ENCODE data around the gene TBPL1.
"Not testable (repeated sequence)": the region's sequence is repeated elsewhere in the genome, so short reads cannot be mapped to it uniquely, and the experiment has no call there.

The TBPL1 gene

DNA sequence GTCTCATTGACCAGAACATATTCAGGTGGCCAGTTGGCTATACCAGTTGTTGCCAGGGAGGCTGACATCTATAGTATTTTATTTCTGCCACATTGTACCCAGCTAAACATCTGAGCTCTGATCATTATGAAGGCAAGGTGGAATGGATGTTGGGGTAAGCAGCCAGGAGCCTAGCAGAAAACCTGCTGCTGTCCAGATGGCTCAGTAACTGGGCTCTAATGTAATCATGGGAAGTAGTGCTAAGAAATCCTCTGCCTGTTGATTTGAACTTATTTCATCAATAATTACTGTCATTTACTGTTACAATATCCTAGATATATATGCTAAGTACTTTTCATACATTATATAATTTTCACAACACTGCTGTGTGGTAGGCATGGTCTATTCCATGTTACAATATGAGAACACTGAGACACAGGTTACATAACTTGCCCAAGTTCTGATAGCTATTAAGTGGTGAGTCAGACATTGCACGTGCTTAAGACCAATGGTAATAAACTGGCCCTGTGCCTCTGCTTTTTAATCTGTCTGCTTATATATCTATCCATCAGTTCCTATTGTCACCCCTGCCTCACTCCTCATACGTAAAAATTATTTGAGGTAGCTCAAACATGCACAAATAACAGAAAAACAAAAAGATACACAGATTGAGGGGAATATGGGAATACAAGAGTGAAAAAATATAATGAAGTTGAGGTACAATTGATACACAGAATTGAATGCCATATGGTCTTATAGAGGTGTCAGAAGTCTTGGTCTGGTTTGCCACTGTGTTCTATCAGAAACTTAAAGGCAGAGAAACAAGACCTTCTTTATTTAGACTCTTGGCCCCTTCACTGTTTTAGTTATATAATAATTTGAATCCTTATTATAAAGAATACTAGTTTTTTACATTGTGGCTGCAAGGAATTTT, 25.2 kb downstream of the TBPL1 start:
- DNase-seq: peak; percentile 84

DNA sequence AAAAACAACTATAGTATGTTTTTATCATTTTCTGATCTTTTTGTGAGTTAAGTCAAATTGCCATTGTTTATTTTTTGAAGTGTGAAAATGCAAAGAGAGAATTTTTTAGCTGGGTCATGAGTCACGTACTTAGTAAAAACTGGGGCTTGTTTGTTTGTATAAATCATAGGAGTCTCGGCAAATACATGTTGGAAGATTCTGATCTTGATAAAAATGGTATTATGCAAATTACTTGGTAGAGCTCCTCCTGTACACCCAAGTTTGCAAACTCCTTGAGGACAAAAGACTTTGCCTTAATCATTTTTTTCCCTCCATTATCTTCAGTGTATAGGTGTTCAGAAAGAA, 25.8 kb downstream of the TBPL1 start:
- DNase-seq: no peak

DNA sequence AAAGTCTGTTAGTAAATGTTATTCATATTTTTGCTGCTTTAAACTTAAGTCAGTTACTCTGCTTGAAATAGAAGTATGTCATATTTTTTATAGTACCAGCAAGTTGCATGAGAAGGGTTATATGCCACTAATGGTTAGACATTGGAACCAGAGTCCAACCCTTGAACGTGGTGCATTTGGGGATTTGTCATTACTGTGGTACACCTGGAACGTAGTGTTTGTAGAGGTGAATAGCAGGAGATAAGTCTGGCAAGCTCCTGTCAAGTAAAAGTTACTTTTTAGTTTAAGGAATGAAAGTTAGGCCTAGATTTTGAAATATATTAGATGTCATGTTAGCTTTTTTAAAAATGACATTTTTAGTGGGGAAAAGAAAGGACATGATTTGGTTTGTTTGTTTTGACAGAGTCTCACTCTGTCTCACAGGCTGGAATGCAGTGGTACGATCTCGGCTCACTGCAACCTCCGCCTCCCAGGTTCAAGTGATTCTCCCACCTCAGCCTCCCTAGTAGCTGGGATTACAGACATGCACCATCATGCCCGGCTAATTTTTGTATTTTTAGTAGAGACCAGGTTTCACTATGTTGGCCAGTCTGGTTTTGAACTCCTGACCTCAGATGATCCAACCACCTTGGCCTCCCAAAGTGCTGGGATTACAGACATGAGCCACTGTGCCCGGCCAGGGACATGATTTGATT, 26.4 kb downstream of the TBPL1 start:
- DNase-seq: not testable (repeated sequence)

DNA sequence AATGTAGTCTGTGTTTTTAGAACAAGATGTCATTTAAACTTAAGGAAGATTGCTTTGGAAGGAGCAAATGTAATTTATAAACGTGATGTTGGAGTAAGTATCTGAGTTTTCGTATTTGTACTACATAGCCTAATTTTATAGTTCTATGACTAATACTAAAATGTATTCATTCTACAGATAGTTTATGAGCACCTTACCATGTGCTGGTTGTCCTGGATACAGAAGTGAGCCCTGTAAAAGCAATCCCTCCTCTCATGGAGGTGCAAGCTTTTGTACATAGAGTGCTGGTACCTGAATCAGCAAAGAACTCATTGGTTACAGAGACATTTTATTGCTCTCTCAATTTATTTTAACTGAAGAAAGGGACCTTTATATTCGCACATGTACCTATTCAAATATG, 27.1 kb downstream of the TBPL1 start:
- no peak for DNase-seq

DNA sequence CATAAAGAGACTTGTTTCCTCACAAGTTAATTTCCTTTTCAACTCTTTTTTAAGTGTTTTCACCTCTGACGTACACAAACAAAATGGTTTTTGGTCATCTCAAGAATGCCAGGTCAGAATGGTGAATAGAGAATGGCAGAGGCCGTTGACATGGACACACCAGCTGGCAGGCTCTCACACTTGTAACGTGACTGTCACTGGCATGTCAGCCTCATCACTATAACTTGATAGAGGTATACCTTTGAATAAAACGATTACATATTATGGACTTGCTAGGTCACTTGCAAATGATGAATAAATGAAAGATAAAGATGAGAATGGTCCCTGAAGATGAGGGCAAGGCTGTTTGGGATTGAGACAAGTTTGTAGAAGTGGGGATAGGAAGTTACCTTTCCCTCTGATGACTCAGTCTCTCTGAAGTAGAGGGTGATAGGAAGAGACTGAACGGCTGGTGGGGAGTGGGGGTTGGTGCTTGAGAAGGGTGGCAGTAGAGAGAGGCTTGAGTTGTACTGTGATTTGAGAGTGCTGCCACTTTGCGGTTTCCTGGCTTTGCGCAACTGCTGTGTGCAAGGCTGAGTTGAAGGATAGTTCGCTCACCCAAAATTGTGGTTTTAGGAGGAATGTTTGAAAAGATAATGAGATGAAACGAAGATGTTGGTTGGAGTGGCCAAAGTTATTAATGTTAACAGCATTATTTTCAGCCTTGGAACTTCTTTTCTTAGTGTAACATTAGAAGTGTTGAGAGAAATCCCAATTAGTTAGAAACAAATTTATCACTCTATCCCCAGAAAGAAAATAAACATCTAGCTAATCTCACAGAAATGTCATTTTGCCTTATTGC, 30.3 kb downstream of the TBPL1 start:
- DNase-seq: no peak

DNA sequence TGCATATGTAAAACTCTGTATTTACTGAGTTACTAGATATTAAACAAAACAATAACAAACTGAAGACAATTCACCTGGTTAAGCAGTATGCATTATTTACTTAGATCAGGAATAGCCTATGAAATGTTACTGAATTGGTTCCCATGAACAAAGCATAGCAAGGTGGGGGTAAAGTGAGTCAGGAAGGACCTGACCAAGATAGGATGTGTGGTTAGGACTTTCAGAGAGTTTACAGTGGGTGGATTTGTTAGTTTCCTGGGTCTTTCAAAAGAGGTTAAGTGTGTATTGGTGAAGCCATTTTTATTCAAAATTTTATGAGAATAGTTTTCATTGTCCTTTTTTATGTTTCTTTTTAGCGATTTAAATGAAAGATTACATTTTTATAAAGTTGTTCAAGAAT, 32.9 kb downstream of the TBPL1 start:
- DNase-seq: no peak

DNA sequence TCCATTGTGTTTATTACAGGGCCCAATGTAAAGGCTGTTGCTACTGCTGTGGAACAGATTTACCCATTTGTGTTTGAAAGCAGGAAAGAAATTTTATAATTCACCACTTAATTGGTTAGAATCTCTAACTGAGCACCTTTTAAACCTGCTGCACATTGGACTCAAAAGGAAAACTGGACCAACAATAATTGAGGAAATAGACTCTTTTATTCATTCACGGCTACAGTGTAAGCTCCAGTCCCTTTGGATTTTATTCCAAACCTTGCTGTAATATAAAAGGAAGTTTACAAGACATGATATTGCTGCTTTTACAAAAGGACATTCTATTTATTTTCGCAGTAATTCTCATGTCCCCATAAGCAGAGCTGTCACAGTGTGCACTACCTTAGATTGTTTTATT, 33.9 kb downstream of the TBPL1 start:
- DNase-seq: no peak

DNA sequence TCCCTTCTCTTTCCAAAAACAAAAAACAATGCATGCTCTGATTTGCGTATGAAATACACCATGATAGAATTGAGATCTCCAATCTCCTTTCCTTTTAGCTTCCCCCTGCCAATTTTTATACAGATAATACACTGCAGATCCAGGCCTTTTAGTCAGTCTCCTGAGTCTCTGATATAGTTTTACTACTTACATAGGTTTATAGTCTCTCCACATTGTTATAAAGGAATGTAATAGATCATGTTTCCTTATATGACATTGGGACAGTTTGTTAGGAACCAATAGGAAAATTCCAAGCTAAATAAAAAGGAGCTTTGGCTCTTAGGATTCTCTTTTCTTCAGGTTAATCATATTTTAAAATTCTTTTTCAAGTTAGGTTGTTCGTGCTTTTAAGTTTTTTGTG, 36.5 kb downstream of the TBPL1 start:
- no peak for DNase-seq

DNA sequence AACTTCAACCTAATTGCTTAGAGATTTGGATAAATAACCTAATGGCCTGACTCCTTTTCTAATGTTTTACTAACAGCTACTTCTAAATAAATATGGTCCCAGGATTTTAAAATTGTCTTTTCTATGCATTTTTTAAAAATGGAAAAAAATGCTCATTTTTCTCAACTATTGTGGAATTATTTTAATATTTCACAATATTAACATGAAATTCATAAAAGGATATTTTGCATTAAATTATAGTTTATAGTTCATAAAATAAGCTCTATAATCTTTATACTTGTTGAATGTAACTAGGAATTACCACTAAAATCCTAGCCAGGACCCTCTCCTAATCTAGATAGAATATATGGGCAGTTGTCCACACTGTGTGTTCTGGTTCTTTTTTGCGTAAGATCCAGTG, 37.3 kb downstream of the TBPL1 start:
- DNase-seq: no peak

DNA sequence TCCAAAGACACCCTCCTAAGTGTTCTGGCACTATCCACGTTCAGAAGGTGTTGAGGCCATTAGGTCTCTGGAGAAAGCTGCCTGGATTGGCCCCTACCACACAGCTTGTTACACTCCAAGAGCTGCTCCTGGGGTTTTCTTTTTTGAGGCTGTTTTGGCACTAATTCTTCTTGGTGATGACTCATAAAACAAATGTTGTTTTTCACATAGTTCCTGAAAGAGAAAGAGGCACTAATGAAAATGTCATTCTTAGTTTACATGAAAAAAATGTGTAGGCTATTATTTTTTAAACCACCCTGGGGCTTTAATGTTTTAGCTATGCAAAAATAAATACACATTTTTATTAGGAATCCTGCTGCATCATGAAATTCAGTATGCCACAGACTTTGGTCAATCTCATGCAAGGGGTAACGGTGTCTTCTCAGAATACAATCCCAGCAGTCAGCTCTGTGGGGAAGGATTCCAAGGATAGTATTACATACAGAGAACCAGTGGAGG, 38.1 kb downstream of the TBPL1 start:
- peak; percentile 14 for DNase-seq

DNA sequence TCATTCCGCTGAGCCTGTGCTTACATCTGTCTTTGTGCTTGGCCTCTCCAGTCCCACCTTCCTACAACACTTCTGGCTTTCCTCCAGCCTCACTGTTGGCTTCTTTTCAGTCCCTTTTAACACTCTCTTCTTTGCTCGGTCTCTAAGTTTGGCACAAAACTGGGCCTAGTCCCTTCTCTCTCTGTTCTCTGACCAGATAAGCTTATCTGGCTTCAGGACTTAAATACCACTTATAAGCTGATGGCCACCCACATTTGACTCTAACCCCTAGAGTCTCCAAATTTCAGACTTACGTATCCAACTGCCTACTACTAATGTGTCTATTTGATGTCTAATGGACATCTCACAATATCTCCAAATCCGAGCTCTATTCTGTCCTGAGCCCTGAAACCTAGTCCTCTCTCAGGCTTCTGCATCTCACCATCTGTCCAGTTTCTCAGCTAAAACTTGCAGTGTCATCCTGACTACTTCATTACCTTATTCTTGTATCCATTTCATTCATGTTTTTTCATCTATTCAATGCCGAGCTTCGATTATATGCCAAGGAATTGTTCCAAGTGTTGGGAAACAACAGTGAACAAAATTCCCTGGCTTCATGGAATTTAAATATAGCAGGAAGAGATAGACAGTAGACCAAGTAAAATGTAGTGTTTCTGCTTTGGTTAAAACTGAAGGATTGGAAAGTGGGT, 40.1 kb downstream of the TBPL1 start:
- DNase-seq: peak; percentile 23

DNA sequence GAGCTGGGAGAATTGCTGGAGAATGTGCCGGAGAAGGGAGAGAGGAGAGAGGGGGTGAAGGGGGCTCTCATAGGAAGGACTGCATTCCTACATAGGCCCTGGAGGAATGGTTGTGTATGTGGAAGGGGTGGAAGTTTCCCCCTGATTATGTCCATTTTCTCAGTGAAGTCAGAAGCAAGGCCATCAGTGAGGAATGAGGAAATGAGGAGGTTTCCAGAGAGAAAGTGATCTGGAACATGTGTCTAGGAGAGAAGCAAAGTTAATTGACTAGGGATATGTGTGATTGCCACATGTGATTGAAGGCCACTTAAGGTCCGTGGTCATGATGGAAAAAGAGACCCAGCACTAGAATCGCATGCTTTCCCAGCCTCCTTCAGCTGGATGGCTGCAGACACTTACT, 42.3 kb downstream of the TBPL1 start:
- no peak for DNase-seq

DNA sequence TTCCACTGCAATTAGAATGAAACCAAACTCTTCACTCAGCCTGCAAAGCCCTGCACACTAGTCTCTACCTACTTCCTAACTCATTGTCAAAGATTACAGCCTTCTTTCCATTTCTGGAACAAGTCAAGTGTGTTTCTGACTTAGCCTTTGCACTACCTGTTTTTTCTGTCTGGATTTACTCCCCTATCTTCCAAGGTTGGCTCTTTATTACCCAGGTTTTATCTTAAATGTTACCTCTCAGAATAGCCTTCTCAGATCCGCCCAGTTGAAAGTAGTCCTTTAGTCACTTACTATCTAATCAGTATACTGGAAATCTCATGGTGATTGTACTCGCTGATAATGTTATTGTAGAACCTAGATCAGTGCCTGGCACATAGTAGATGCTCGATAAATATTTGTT, 42.7 kb downstream of the TBPL1 start:
- DNase-seq: no peak

DNA sequence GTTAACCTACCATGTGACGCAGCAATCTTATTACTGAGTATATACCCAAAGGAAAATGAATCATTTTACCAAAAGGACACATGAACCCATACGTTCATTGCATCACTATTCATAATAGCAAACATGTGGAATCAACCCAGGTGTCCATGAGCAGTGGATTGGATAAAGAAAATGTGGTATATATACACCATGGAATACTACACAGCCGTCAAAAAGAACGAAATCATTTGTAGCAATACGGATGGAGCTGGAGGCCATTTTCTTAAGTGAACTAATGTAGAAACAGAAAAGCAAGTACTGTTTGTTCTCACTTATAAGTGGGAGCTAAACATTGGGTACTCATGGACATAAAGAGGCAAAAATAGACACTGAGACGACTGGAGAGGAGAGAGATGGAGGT, 44.2 kb downstream of the TBPL1 start:
- no peak for DNase-seq

DNA sequence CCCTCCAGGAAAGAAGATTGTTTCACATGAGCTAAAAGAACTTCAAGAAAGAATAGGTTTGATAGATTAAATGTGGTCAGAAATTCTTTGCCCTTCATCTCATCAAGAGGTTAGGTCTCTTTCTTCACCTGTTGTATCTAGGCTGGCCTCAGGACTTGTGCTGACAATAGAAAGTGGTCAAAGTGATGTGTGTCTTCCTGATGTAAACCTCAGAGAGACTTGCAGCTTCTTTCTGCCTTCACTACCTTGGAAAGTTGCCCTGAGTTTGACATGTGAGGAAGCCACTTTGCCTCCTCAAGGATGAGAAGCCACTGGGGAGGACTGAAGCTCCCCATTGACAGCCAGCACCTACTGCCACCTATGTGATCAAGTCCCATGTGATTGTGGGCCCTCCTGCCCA, 46.3 kb downstream of the TBPL1 start:
- no peak for DNase-seq

DNA sequence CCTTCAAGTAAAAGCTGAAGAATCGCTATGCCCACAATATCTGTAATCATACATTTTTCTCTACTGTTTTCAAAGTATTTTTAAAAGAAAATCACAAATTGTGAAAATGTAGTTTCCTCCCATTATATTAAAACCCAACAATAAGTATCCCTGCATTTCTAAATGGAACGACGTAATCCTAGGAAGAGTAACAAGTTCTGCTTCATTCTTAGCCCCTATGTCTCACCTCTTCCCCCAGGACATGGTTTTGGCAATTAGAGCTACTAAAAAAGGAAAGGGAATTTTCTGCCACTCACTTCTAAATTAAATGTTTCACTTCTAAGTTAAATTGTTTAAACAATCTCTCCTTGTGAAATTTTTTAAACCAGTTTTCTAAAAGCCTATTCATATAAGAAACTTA, 47.4 kb downstream of the TBPL1 start:
- DNase-seq: no peak

DNA sequence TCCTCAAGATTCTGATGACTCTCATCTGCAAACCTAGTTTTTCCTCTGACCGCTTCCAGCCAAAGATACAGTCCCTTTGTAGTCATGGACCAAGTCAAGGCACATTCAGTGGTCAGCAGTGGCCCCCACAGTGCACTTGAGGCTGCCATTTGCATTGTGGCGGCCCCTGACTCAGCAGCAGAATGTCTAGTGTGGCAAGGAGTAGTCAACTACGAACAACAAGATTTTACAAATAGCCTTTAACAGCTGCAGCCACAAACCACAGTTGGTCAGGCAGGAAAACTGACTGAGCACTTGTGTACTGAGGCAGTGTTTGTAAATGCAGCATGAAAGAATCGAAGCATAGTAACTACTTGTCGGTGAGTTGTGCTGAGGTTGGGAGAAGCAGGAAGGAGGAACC, 49.8 kb downstream of the TBPL1 start:
- DNase-seq: no peak

DNA sequence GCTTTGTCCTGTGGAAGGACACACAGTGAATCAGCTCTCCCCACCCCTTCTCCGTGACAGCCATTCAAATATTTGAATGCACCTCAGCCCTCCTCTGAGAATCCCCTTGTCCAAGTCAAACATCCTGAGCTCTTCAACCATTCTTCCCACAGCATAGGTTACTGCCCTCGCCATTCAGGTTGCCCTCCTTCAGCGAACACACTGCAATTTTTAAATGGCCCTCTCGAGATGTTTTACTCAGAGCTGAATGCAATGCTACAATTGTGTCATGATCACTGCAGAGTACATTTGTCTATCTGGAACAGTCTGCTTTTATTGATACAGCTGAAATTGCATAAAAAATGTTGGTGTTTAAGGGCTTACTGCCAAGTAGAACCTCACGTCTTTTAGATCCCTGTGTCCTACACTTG, 50.5 kb downstream of the TBPL1 start:
- no peak for DNase-seq

DNA sequence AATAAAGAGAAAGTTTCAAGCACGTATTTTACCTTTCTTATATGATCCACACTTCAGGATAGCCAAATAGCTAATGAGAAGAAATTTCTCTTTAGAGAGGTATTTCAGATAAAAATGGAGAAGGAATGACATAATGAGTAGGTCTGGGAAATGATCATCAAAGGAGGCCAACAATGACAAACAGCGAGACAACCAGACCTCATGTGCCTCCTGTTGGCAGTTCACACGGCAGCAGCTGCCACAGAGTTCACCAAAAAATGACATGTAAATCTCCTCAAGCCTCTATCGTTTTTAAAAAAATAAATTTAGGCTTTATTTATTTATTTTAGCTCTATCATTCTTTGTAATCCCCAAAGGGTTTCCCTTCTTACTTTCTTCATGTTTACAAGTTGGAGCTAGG, 51.7 kb downstream of the TBPL1 start:
- no peak for DNase-seq

DNA sequence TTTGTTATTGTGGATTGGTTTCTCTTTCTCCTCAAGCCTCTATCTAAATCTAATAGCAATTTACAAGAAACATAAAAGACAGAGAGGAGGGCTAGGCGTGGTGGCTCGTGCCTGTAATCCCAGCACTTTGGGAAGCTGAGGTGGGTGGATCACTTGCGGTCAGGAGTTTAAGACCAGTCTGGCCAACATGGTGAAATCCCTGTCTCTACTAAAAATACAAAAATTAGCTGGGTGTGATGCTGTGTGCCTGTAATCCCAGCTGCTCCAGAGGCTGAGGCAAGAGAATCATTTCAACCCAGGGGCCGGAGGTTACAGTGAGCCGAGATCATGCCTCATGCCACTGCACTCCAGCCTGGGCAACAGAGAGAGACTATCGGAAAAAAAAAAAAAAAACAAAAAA, 52.8 kb downstream of the TBPL1 start:
- no peak for DNase-seq

DNA sequence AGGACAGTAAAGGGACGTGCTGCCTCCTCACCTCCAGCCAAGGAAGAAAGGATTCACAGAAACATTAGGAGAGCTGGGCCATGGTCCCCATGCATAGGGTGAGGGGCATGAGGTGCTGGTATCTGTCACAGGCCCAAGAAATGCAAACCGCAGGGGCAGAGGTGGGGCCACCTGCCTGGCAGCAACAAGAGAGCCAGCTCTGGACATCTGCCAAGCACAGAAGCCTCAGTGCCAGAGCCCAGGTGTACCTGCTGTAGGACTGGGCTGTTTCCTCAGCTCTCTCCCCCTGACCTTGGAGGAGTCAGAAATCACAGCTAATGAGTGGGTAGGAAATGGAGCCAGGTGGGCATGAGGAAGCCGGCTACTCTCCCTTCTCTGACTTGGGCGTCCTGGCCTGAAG, 54.1 kb downstream of the TBPL1 start:
- peak; percentile 84 for DNase-seq

DNA sequence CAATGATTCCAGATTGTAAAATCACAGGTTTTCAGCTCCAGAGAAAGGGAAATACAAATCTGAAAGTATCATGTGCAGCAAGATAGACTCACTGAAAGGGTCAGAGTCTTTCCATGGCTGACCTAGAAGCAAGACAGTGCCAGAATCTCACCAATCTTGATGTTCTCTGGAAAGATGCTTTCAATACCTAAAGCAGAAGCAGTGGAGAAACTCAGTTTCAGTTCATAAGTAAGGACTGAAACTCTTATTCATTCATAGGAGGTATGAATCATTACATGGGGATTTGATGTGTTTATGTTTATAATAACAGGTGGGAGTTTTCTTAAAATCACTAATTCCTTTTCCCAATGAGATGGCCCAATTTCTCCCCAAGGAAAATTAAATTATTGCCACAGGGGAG, 56.9 kb downstream of the TBPL1 start:
- DNase-seq: no peak

DNA sequence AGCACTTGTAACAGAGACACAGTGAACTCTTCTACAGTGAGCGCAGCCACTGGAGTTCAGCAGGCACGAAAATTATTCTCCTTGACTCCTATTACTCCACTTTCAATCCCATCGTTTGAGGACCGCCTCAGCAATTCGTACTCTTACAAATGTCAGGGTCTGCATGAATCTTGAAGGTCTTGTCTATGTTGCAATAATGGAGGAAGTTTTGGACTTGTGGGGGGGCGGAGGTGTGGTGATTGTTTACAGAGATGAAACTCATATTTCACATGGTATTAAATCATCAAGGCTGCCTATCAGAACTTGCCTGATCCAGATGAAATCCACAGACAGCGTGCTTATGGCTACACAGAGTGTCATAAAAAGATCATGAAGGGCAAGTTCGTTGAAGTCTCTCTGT, 57.4 kb downstream of the TBPL1 start:
- no peak for DNase-seq
